GM12878 (cell line): Measurements from ENCODE around the gene UBP1. TPM values are rescaled to one million over a fixed set of nuclear protein-coding genes. Genes with fewer than 3 reads are reported as not detected.

Source experiments
- ATAC-seq: fragments of 200-7000 bp; cut with Tn5 transposase; 3 replicates; pipeline ENCODE4 v1.9.1; 2020; ENCODE audit warnings: mild to moderate bottlenecking, moderate library complexity
- BruUV-seq: library from RNA; stranded (reverse); fragments of 400-500 nt; replicated peaks from 2 replicates; lab custom pipeline; 2021; lab: Mats Ljungman, UMichigan
- CTCF ChIA-PET: fragments of 300-600 bp; sonication (Branson Sonifier 250); formaldehyde crosslinking; extraction: SDS; loops from one replicate; lab custom pipeline; 2021; ENCODE audit warnings: inconsistent platforms; lab: Yijun Ruan, JAX
- POLR2A ChIA-PET: fragments of 350-600 bp; formaldehyde crosslinking; extraction: SDS; loops from one replicate; lab custom pipeline; 2021; ENCODE audit warnings: inconsistent platforms; lab: Charles Lee
- RAD21 ChIA-PET: fragments of 300-600 bp; sonication (Branson Sonifier 250); formaldehyde crosslinking; loops from one replicate; lab custom pipeline; 2023; ENCODE audit warnings: antibody characterized with exemption; ENCODE audit not compliant: unreplicated experiment; lab: Charles Lee
- SMC1A ChIA-PET: fragments of 300-600 bp; sonication (Branson Sonifier 250); formaldehyde crosslinking; loops from one replicate; lab custom pipeline; 2023; ENCODE audit not compliant: unreplicated experiment, uncharacterized antibody; lab: Charles Lee
- DNase-seq: peaks from one replicate; pipeline ENCODE4 v3.0.0-alpha.2; 2011; ENCODE audit warnings: low read depth, low spot score
- FAIRE-seq: peaks from 3 replicates; lab custom pipeline; 2011; peaks lifted over from hg19 to GRCh38; lab: Jason Lieb, UNC
- H2AFZ ChIP-seq: 2 replicates; pipeline ENCODE4 v1.6.0; 2011; ENCODE audit warnings: low read depth, low read length, control low read depth; ENCODE audit not compliant: control insufficient read depth
- H3K27ac ChIP-seq: 2 replicates; pipeline ENCODE4 v1.5.1; 2011; ENCODE audit warnings: control low read depth; ENCODE audit not compliant: control insufficient read depth, insufficient read depth
- H3K27me3 ChIP-seq, 2 experiments: replicated peaks in 1 of 2; 2 replicates each; pipeline versions ENCODE4 v1.6.0 to v1.6.1; 2011; ENCODE audit warnings: low read length in 1 of 2; ENCODE audit not compliant: control insufficient read depth in 2 of 2, insufficient read depth in 2 of 2
- H3K36me3 ChIP-seq, 2 experiments: 2 replicates each; pipeline ENCODE4 v1.5.1; 2011; ENCODE audit warnings: low read length in 1 of 2; ENCODE audit not compliant: control insufficient read depth in 2 of 2, insufficient read depth in 2 of 2
- H3K4me1 ChIP-seq: 2 replicates; pipeline ENCODE4 v1.6.1; 2011; ENCODE audit warnings: mild to moderate bottlenecking, low read length, moderate library complexity, mixed read lengths; ENCODE audit not compliant: control insufficient read depth, insufficient read depth
- H3K4me2 ChIP-seq: 2 replicates; pipeline ENCODE4 v1.6.0; 2011; ENCODE audit warnings: control low read depth; ENCODE audit not compliant: control insufficient read depth, insufficient read depth
- H3K4me3 ChIP-seq: fragments of 200-600 bp; sonication (generic); 2 replicates; pipeline ENCODE4 v1.5.1; 2016
- H3K79me2 ChIP-seq: 2 replicates; pipeline ENCODE4 v1.6.0; 2011; ENCODE audit warnings: low read length; ENCODE audit not compliant: control insufficient read depth, insufficient read depth
- H3K9ac ChIP-seq: 2 replicates; pipeline ENCODE4 v1.8.0; 2011; ENCODE audit warnings: low read length, control low read depth, mixed read lengths; ENCODE audit not compliant: control insufficient read depth, insufficient read depth
- H3K9me3 ChIP-seq: replicated peaks from 3 replicates; pipeline ENCODE4 v1.5.1; 2011; ENCODE audit warnings: mild to moderate bottlenecking, low read length; ENCODE audit not compliant: control insufficient read depth, insufficient read depth
- H4K20me1 ChIP-seq: 2 replicates; pipeline ENCODE4 v1.6.0; 2011; ENCODE audit not compliant: control insufficient read depth, insufficient read depth
- ASH2L ChIP-seq: fragments of 300-600, 200-600 bp; sonication (generic); IDR thresholded peaks from 2 replicates; pipeline ENCODE4 v1.6.1; 2017; ENCODE audit warnings: low read depth, mild to moderate bottlenecking, borderline replicate concordance
- BACH1 ChIP-seq: fragments of 450-650 bp; IDR thresholded peaks from 2 replicates; pipeline ENCODE4 v1.6.1; 2017; ENCODE audit warnings: mild to moderate bottlenecking, borderline replicate concordance
- BMI1 ChIP-seq: fragments of 450-650 bp; IDR thresholded peaks from 2 replicates; pipeline ENCODE4 v1.6.1; 2016; ENCODE audit warnings: mild to moderate bottlenecking, moderate library complexity, borderline replicate concordance
- IRF4 ChIP-seq: IDR thresholded peaks from 2 replicates; pipeline ENCODE4 v1.6.1; 2011; ENCODE audit warnings: low read depth, low read length
- KLF5 ChIP-seq: fragments of 450-650 bp; IDR thresholded peaks from 2 replicates; pipeline ENCODE4 v1.6.1; 2014; ENCODE audit warnings: mild to moderate bottlenecking; ENCODE audit not compliant: partially characterized antibody
- MXI1 ChIP-seq: fragments of 150-350 bp; IDR thresholded peaks from 2 replicates; pipeline ENCODE4 v1.6.1; 2011; ENCODE audit warnings: low read depth, mild to moderate bottlenecking, inconsistent platforms, low read length, improper control_type of control experiment
- NBN ChIP-seq: fragments of 450-650 bp; IDR thresholded peaks from 2 replicates; pipeline ENCODE4 v1.6.1; 2016
- NFYA ChIP-seq: IDR thresholded peaks from 2 replicates; pipeline ENCODE4 v1.6.1; 2011; ENCODE audit warnings: low read depth, mild to moderate bottlenecking, low read length, improper control_type of control experiment, borderline replicate concordance
- NR2C2 ChIP-seq: IDR thresholded peaks from 2 replicates; pipeline ENCODE4 v1.6.1; 2011; ENCODE audit warnings: borderline replicate concordance, low read depth; ENCODE audit not compliant: control insufficient read depth, insufficient read length
- NR2F1 ChIP-seq: fragments of 450-650 bp; conservative IDR thresholded peaks from 2 replicates; pipeline ENCODE4 v1.6.1; 2017; ENCODE audit warnings: mild to moderate bottlenecking
- PML ChIP-seq: IDR thresholded peaks from 2 replicates; pipeline ENCODE4 v1.6.1; 2012; ENCODE audit warnings: low read length, inconsistent platforms
- SIN3A ChIP-seq: IDR thresholded peaks from 2 replicates; pipeline ENCODE4 v1.6.1; 2012; ENCODE audit warnings: low read depth, low read length, improper control_type of control experiment
- SPI1 ChIP-seq: IDR thresholded peaks from 2 replicates; pipeline ENCODE4 v1.6.1; 2011; ENCODE audit warnings: low read depth, mild to moderate bottlenecking, low read length, moderate library complexity, borderline replicate concordance; ENCODE audit not compliant: insufficient read depth
- SREBF1 ChIP-seq: IDR thresholded peaks from 2 replicates; pipeline ENCODE4 v1.6.1; 2012; ENCODE audit warnings: mild to moderate bottlenecking, low read length
- ZNF384 ChIP-seq: IDR thresholded peaks from 2 replicates; pipeline ENCODE4 v1.6.1; 2012; ENCODE audit warnings: low read depth, mild to moderate bottlenecking, low read length, improper control_type of control experiment, borderline replicate concordance
- ZSCAN29 ChIP-seq: fragments of 450-650 bp; IDR thresholded peaks from 2 replicates; pipeline ENCODE4 v1.6.1; 2017; ENCODE audit warnings: mild to moderate bottlenecking, moderate library complexity
- WGBS: methylation state at CpG from one replicate; pipeline ENCODE4 v1.1.6; 2016; ENCODE audit warnings: low lambda C conversion rate; ENCODE audit not compliant: insufficient replicate concordance, insufficient coverage; ENCODE audit errors: missing lambda C conversion rate; 5-methylcytosine and 5-hydroxymethylcytosine counted together
- in situ Hi-C: fragments of 300-500 bp; cut with MboI; formaldehyde crosslinking; loops from 9 replicates; pipeline ENCODE4 v1.14.3; 2018; ENCODE audit warnings: mixed read lengths
- intact Hi-C: fragments of 100-400 bp; cut with micrococcal nuclease; formaldehyde crosslinking; loops from one replicate; pipeline ENCODE4 v1.14.2; 2022; ENCODE audit not compliant: unreplicated experiment
- polyA plus RNA-seq, 11 experiments: library from polyadenylated mRNA; depleted of rRNA in 4 of 11; unstranded in 6 of 11; stranded (reverse) in 5 of 11; fragments of >200 nt; fragmentation: Nextera tagmentation in 4 of 11; fragmentation: Illumina TruSeq in 1 of 11; extraction: Ambion mirVana in 4 of 11; extraction: Trizol in 1 of 11; gene quantifications; 1 replicate in 1 of 11; 2 replicates in 10 of 11; pipeline versions ENCODE4 v1.2.1 to v1.2.3, GENCODE V29; 2011 to 2016; ENCODE audit warnings: inconsistent platforms in 2 of 11, missing spikeins in 2 of 11, low read depth in 1 of 11
- total RNA-seq, 4 experiments: library from RNA; depleted of rRNA in 3 of 4; stranded (reverse); fragments of >200 nt in 3 of 4; fragmentation: Illumina TruSeq in 1 of 4; extraction: Trizol in 1 of 4; gene quantifications; 2 replicates each; pipeline versions ENCODE4 v1.2.1 to v1.2.3, GENCODE V29; 2013 to 2021
- TF ChIP-seq, protein P1 (sequence below): fragments of 450-650 bp; IDR thresholded peaks from 2 replicates; pipeline ENCODE4 v1.6.1; 2014; ENCODE audit warnings: mild to moderate bottlenecking
- TF ChIP-seq, protein P2 (sequence below): fragments of 450-650 bp; IDR thresholded peaks from 2 replicates; pipeline ENCODE4 v1.6.1; 2017; ENCODE audit warnings: mild to moderate bottlenecking, moderate library complexity
- TF ChIP-seq, protein P3 (sequence below): IDR thresholded peaks from 2 replicates; pipeline ENCODE4 v1.6.1; 2011; ENCODE audit warnings: borderline replicate concordance, low read depth, mild to moderate bottlenecking, moderate library complexity, mixed read lengths, low read length; ENCODE audit not compliant: insufficient read depth; ENCODE audit errors: extremely low read length

The UBP1 gene
- total and polyA plus RNA-seq, 10 of the 15 experiments (the other 5 are each of a cell fraction or from before 2014, with no cell fraction given), result 9.3 to 93.6 (median 52.4) TPM

DNA sequence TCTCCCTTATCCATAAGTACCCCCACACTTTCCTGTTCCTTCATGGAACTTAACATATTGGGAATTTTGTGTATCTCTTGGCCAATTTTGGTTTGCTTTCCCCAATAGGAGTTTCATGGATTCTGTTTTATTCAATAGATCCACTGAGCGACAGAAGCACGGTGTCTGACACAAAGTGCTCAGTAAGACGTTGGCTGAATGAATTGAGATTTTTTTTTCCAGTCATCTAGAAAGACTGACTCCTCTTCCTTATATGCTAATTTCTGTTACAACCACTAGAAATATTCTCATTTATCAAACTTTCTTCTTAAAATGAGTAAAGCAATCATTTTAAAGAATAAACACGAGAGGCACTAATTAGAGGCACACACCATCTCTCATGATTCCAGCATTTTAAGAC lies 48.1 kb downstream of the UBP1 start:
- Histone ChIP-seq H4K20me1 (no peaks in the 10 kb centered on the region), H3K4me1 (no peaks in the 10 kb centered on the region), H3K79me2 (no peaks in the 10 kb centered on the region), H3K27ac (no peak overlapping the region), H3K36me3 (peaks cover 16 to 28% of the 10 kb centered on the region in 2 experiments), H3K27me3 (no peaks in the 10 kb centered on the region), H3K9ac (no peak overlapping the region), H2AFZ (no peak overlapping the region), H3K9me3 (no peaks in the 10 kb centered on the region), H3K4me2 (no peak overlapping the region), H3K4me3 (no peak overlapping the region)
- no peak for TF ChIP-seq SPI1
- TF ChIP-seq, protein P1, sequence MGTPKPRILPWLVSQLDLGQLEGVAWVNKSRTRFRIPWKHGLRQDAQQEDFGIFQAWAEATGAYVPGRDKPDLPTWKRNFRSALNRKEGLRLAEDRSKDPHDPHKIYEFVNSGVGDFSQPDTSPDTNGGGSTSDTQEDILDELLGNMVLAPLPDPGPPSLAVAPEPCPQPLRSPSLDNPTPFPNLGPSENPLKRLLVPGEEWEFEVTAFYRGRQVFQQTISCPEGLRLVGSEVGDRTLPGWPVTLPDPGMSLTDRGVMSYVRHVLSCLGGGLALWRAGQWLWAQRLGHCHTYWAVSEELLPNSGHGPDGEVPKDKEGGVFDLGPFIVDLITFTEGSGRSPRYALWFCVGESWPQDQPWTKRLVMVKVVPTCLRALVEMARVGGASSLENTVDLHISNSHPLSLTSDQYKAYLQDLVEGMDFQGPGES, result no peak
- no peak for TF ChIP-seq NBN
- TF ChIP-seq BMI1, result no peak
- TF ChIP-seq SIN3A, result no peak
- no peak for TF ChIP-seq NFYA
- TF ChIP-seq, protein P2, sequence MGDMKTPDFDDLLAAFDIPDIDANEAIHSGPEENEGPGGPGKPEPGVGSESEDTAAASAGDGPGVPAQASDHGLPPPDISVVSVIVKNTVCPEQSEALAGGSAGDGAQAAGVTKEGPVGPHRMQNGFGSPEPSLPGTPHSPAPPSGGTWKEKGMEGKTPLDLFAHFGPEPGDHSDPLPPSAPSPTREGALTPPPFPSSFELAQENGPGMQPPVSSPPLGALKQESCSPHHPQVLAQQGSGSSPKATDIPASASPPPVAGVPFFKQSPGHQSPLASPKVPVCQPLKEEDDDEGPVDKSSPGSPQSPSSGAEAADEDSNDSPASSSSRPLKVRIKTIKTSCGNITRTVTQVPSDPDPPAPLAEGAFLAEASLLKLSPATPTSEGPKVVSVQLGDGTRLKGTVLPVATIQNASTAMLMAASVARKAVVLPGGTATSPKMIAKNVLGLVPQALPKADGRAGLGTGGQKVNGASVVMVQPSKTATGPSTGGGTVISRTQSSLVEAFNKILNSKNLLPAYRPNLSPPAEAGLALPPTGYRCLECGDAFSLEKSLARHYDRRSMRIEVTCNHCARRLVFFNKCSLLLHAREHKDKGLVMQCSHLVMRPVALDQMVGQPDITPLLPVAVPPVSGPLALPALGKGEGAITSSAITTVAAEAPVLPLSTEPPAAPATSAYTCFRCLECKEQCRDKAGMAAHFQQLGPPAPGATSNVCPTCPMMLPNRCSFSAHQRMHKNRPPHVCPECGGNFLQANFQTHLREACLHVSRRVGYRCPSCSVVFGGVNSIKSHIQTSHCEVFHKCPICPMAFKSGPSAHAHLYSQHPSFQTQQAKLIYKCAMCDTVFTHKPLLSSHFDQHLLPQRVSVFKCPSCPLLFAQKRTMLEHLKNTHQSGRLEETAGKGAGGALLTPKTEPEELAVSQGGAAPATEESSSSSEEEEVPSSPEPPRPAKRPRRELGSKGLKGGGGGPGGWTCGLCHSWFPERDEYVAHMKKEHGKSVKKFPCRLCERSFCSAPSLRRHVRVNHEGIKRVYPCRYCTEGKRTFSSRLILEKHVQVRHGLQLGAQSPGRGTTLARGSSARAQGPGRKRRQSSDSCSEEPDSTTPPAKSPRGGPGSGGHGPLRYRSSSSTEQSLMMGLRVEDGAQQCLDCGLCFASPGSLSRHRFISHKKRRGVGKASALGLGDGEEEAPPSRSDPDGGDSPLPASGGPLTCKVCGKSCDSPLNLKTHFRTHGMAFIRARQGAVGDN, result no peak
- TF ChIP-seq BACH1, result no peak
- TF ChIP-seq IRF4, result no peak
- no peak for TF ChIP-seq PML
- no peak for TF ChIP-seq NR2F1
- no peak for TF ChIP-seq NR2C2
- TF ChIP-seq, protein P3, sequence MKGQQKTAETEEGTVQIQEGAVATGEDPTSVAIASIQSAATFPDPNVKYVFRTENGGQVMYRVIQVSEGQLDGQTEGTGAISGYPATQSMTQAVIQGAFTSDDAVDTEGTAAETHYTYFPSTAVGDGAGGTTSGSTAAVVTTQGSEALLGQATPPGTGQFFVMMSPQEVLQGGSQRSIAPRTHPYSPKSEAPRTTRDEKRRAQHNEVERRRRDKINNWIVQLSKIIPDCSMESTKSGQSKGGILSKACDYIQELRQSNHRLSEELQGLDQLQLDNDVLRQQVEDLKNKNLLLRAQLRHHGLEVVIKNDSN, result no peak
- TF ChIP-seq KLF5, result no peak
- no peak for TF ChIP-seq ZNF384
- TF ChIP-seq MXI1, result no peak
- no peak for TF ChIP-seq ASH2L
- TF ChIP-seq SREBF1, result no peak
- TF ChIP-seq ZSCAN29, result no peak
- ATAC-seq, result no peak
- intact Hi-C loops, result no loop called here
- ChIA-PET POLR2A (no interaction called here), CTCF (no interaction called here), SMC1A (no interaction called here), RAD21 (no interaction called here)
- no peak for DNase-seq
- in situ Hi-C loops, result no loop called here
- no peak for FAIRE-seq
- WGBS, result 12% methylated on average over 4 of the region's 4 CpGs
- BruUV-seq, result no TSS peak
